Smooth muscle cell (in vitro differentiated cells): ENCODE measurements around the gene ROBO1. TPM values are rescaled to one million over a fixed set of nuclear protein-coding genes. Genes with fewer than 3 reads are reported as not detected.

ENCODE experiments used
- DNase-seq: peaks from one replicate; lab custom pipeline; 2025; ENCODE audit not compliant: unreplicated experiment; lab: John Stamatoyannopoulos, UW
- H2AFZ ChIP-seq: fragments of 200-600 bp; sonication (generic); 2 replicates; pipeline ENCODE4 v1.6.0; 2016; ENCODE audit warnings: antibody characterized with exemption, low read depth, mild to moderate bottlenecking
- H3F3A ChIP-seq: fragments of 200-600 bp; sonication (generic); 2 replicates; pipeline ENCODE4 v1.6.0; 2017; ENCODE audit warnings: antibody characterized with exemption, low read depth
- H3K27ac ChIP-seq: fragments of 200-600 bp; sonication (generic); 2 replicates; pipeline ENCODE4 v1.5.1; 2016; ENCODE audit warnings: low read depth, mild to moderate bottlenecking
- H3K27me3 ChIP-seq: fragments of 200-600 bp; sonication (generic); 2 replicates; pipeline ENCODE4 v1.6.1; 2016; ENCODE audit warnings: low read depth, mild to moderate bottlenecking
- H3K36me3 ChIP-seq: fragments of 200-600 bp; sonication (generic); 2 replicates; pipeline ENCODE4 v1.5.1; 2016; ENCODE audit warnings: low read depth
- H3K4me1 ChIP-seq: fragments of 200-600 bp; sonication (generic); 2 replicates; pipeline ENCODE4 v1.5.1; 2016; ENCODE audit warnings: low read depth
- H3K4me2 ChIP-seq: fragments of 200-600 bp; sonication (generic); 2 replicates; pipeline ENCODE4 v1.6.0; 2016; ENCODE audit warnings: mild to moderate bottlenecking
- H3K4me3 ChIP-seq: fragments of 200-600 bp; sonication (generic); 2 replicates; pipeline ENCODE4 v1.5.1; 2016; ENCODE audit warnings: mild to moderate bottlenecking
- H3K79me2 ChIP-seq: fragments of 200-600 bp; sonication (generic); 2 replicates; pipeline ENCODE4 v1.6.0; 2016; ENCODE audit warnings: low read depth, mild to moderate bottlenecking
- H3K9ac ChIP-seq: fragments of 200-600 bp; sonication (generic); 2 replicates; pipeline ENCODE4 v1.6.0; 2016; ENCODE audit warnings: low read depth
- H3K9me3 ChIP-seq: fragments of 200-600 bp; sonication (generic); replicated peaks from 2 replicates; pipeline ENCODE4 v1.5.1; 2016; ENCODE audit warnings: low read depth
- H4K20me1 ChIP-seq: fragments of 200-600 bp; sonication (generic); 2 replicates; pipeline ENCODE4 v1.6.0; 2016; ENCODE audit warnings: low read depth
- CTCF ChIP-seq: fragments of 200-600 bp; sonication (generic); IDR thresholded peaks from 2 replicates; pipeline ENCODE4 v1.5.1; 2017; ENCODE audit warnings: borderline replicate concordance, mild to moderate bottlenecking, antibody characterized with exemption; ENCODE audit not compliant: insufficient read depth, poor library complexity, severe bottlenecking
- WGBS: methylation state at CpG from one replicate; pipeline ENCODE4 v1.1.7; 2016; ENCODE audit warnings: low lambda C conversion rate; 5-methylcytosine and 5-hydroxymethylcytosine counted together
- polyA plus RNA-seq: library from polyadenylated mRNA; unstranded; fragments of >200 nt; fragmentation: Nextera tagmentation; extraction: Ambion mirVana; gene quantifications from 2 replicates; pipeline ENCODE4 v1.2.1, GENCODE V29; 2016
- total RNA-seq: library from RNA; depleted of rRNA; stranded (reverse); fragments of >200 nt; gene quantifications from 2 replicates; pipeline ENCODE4 v1.2.3, GENCODE V29; 2014

The ROBO1 gene
- total and polyA plus RNA-seq, 2 experiments from 2014 or later = 30.5 to 79.5 TPM

DNA sequence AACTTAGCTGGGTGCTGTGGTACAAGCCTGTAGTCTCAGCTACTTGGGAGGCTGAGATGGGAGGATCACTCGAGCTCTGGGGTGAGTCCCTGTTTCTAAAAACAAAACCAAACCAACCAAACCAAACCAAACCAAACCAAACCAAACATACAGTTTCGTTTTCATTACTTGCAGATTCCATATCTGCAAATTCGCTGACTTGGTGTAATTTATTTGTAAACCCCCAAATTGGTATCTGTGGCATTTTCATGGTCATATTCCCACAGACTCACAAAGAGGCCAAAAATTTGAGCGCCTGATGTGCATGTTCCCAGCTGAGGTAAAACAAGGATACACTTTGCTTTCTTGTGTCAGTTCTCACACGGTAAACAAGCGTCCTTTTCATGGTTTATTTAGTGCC, 1138.3 kb downstream of the ROBO1 start:
- TF ChIP-seq CTCF = no peak
- no peaks in the 10 kb centered on the region for H4K20me1 ChIP-seq
- H3K79me2 ChIP-seq = no peaks in the 10 kb centered on the region
- no peak overlapping the region for H3K9ac ChIP-seq
- DNase-seq = no peak
- 96% methylated on average over 6 of the region's 6 CpGs for WGBS
- no peaks in the 10 kb centered on the region for H3K27me3 ChIP-seq
- no peaks in the 10 kb centered on the region for H3F3A ChIP-seq
- no peak overlapping the region for H2AFZ ChIP-seq
- peaks cover 13% of the 10 kb centered on the region for H3K36me3 ChIP-seq
- peaks cover 12% of the 10 kb centered on the region for H3K4me1 ChIP-seq
- no peak overlapping the region for H3K4me3 ChIP-seq
- H3K9me3 ChIP-seq = no peaks in the 10 kb centered on the region
- H3K27ac ChIP-seq = no peak overlapping the region
- H3K4me2 ChIP-seq = no peak overlapping the region

DNA sequence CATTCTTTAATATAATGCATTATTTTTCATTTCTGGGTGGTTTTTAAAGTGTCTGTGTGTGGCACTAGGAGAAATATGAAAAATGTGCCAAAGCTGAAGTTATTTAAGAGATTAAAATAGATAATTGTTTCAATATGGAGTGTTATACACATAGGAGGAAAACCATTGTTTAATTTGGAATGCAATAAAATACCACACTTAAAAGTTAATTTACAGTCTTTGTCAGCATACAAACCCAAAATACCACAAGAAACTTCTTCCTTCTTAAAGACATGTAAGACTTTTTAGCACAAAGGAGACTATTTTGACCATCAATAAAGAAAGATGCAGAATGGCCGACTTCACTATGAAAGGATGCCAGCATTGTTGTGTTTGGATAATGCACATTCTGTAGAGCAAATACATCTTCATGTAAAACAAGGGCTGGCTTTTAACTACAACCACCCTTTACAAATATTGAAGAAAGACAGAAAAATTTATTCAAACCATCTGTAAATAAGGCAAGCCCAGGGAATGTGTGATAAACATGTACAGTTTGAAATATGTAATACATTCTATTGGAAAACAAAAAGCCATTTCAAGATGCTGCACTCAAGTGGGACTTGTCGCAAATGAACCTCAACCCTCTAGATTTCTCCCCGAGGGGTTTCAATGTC, 1146.6 kb downstream of the ROBO1 start:
- TF ChIP-seq CTCF = no peak
- Histone ChIP-seq H4K20me1 (no peaks in the 10 kb centered on the region), H3K9me3 (no peaks in the 10 kb centered on the region), H2AFZ (no peak overlapping the region), H3F3A (no peaks in the 10 kb centered on the region), H3K36me3 (peaks cover 10% of the 10 kb centered on the region), H3K4me1 (no peaks in the 10 kb centered on the region), H3K4me3 (no peak overlapping the region), H3K79me2 (no peaks in the 10 kb centered on the region), H3K4me2 (no peak overlapping the region), H3K27me3 (no peaks in the 10 kb centered on the region), H3K27ac (no peak overlapping the region), H3K9ac (no peak overlapping the region)
- DNase-seq = no peak
- 94% methylated on average over 3 of the region's 3 CpGs for WGBS

- H3K36me3 ChIP-seq = peaks cover 5% of the 10 kb centered on the region
- no peak for TF ChIP-seq CTCF
Measured at GRCh38 chr3:78614486-78614885, 1153.3 kb downstream of the ROBO1 start.

GRCh38 chr3:78613421-78613879, 1154.3 kb downstream of the ROBO1 start:
- no peaks in the 10 kb centered on the region for H3F3A ChIP-seq
- H4K20me1 ChIP-seq = no peaks in the 10 kb centered on the region

More at GRCh38 chr3:78614486-78614885, 1153.3 kb downstream of the ROBO1 start:
- H3K27me3 ChIP-seq = no peaks in the 10 kb centered on the region
- H3K9me3 ChIP-seq = no peaks in the 10 kb centered on the region
- no peaks in the 10 kb centered on the region for H4K20me1 ChIP-seq
- no peak overlapping the region for H3K4me3 ChIP-seq
- H3F3A ChIP-seq = no peaks in the 10 kb centered on the region
- no peak for DNase-seq
- H3K4me2 ChIP-seq = no peak overlapping the region
- no peak overlapping the region for H3K27ac ChIP-seq
- H3K79me2 ChIP-seq = no peaks in the 10 kb centered on the region
- WGBS = 90% methylated on average over 12 of the region's 12 CpGs
- H3K9ac ChIP-seq = no peak overlapping the region
- H3K4me1 ChIP-seq = no peaks in the 10 kb centered on the region
- no peak overlapping the region for H2AFZ ChIP-seq

More at GRCh38 chr3:78613421-78613879, 1154.3 kb downstream of the ROBO1 start:
- Histone ChIP-seq H3K4me1 (no peaks in the 10 kb centered on the region), H3K27ac (no peak overlapping the region), H2AFZ (no peak overlapping the region), H3K9ac (no peak overlapping the region), H3K4me3 (no peak overlapping the region), H3K36me3 (peaks cover 5% of the 10 kb centered on the region), H3K27me3 (no peaks in the 10 kb centered on the region), H3K79me2 (no peaks in the 10 kb centered on the region), H3K9me3 (no peaks in the 10 kb centered on the region), H3K4me2 (no peak overlapping the region)
- TF ChIP-seq CTCF = no peak
- 93% methylated on average over 2 of the region's 2 CpGs for WGBS
- no peak for DNase-seq
